Erythroblast (primary cell): ENCODE results near the gene LINC00305.

Experiments used
- GATA1 ChIP-seq: IDR thresholded peaks from 2 replicates; pipeline ENCODE4 v1.6.1; 2011; ENCODE audit warnings: low read depth, mild to moderate bottlenecking, control low read depth, low read length, moderate library complexity
- POLR2A ChIP-seq: IDR thresholded peaks from 2 replicates; pipeline ENCODE4 v1.6.1; 2011; ENCODE audit warnings: mild to moderate bottlenecking, low read length

GRCh38 chr18:64165906-64166305 is 17.0 kb upstream of the LINC00305 start:
- TF ChIP-seq POLR2A (no peak), GATA1 (no peak)
